GM12874 (cell line): ENCODE measurements around the gene CAMSAP1.

ENCODE experiments used
- CTCF ChIP-seq: IDR thresholded peaks from 2 replicates; pipeline ENCODE4 v1.5.1; 2011; ENCODE audit warnings: low read depth, mild to moderate bottlenecking, control low read depth, low read length, moderate library complexity; ENCODE audit not compliant: insufficient read depth

Gene CAMSAP1

GRCh38 chr9:135925496-135926133 lies 18.3 kb upstream of the CAMSAP1 start:
- TF ChIP-seq CTCF, result no peak

GRCh38 chr9:135924628-135925338 lies 17.4 kb upstream of the CAMSAP1 start:
- TF ChIP-seq CTCF, result no peak

- no peak for TF ChIP-seq CTCF
Observed at GRCh38 chr9:135923508-135923907, 16.2 kb upstream of the CAMSAP1 start.

- TF ChIP-seq CTCF, result no peak
Observed at GRCh38 chr9:135921749-135922310, 14.5 kb upstream of the CAMSAP1 start.

- no peak for TF ChIP-seq CTCF
Observed at GRCh38 chr9:135920973-135921585, 13.7 kb upstream of the CAMSAP1 start.

- TF ChIP-seq CTCF, result no peak
Observed at GRCh38 chr9:135920256-135920930, 13.0 kb upstream of the CAMSAP1 start.

- TF ChIP-seq CTCF, result no peak
Observed at GRCh38 chr9:135919318-135919890, 12.1 kb upstream of the CAMSAP1 start.
